WI38 (cell line): Measurements from ENCODE around the gene PDSS2.

Source experiments
- H3K4me3 ChIP-seq: 2 replicates; pipeline ENCODE4 v1.5.1; 2011; ENCODE audit warnings: low read depth, mild to moderate bottlenecking, control low read depth, low read length
- TF ChIP-seq, protein P1 (sequence below): IDR thresholded peaks from 2 replicates; pipeline ENCODE4 v1.5.1; 2012; ENCODE audit warnings: low read depth, mild to moderate bottlenecking, control low read depth, low read length

PDSS2 gene

GRCh38 chr6:107333491-107333890 lies 125.9 kb downstream of the PDSS2 start:
- no peak overlapping the region for H3K4me3 ChIP-seq
- TF ChIP-seq, protein P1, sequence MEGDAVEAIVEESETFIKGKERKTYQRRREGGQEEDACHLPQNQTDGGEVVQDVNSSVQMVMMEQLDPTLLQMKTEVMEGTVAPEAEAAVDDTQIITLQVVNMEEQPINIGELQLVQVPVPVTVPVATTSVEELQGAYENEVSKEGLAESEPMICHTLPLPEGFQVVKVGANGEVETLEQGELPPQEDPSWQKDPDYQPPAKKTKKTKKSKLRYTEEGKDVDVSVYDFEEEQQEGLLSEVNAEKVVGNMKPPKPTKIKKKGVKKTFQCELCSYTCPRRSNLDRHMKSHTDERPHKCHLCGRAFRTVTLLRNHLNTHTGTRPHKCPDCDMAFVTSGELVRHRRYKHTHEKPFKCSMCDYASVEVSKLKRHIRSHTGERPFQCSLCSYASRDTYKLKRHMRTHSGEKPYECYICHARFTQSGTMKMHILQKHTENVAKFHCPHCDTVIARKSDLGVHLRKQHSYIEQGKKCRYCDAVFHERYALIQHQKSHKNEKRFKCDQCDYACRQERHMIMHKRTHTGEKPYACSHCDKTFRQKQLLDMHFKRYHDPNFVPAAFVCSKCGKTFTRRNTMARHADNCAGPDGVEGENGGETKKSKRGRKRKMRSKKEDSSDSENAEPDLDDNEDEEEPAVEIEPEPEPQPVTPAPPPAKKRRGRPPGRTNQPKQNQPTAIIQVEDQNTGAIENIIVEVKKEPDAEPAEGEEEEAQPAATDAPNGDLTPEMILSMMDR = no peak

DNA sequence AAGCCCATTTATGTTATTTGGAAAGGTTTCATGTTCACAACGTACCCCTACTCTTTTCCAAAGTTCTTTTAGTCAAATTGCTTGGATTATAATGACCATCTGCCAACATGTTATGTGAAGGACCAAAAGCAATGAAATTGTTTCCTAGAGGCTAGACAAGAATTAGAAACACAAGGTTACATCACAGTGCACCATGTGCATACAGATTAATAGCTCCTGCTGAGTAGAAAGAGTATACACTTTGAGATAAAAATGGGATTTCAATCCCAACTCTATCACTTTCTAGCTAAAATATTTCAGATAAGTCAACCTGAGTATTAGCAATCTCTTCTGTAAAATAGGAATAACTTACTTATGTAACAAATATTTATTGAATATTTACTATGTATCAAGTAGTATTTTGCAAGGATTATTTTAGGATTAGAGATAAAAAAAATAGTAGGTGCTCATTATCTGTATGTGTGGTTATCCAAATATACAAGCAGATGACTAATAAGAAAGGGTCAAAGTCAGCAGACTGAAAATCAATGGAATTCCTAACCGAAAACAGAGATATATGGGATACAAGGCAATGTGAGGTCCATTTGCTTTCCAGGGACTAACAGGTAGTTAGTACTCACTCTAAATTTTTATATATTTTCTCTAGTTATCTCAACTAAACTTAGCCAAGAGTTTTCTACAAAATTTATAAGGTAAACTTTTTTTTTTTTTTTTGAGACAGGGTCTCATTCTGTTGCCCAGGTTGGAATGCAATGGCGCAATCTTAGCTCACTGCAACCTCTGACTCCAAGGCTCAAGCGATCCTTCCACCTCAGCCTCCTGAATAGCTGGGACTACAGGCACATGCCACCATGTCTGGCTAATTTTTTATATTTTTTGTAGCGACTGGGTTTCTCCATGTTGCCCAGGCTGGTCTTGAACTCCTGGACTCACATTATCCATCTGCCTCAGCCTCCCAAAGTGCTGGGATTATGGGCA lies 127.7 kb downstream of the PDSS2 start:
- TF ChIP-seq, protein P1 = no peak

DNA sequence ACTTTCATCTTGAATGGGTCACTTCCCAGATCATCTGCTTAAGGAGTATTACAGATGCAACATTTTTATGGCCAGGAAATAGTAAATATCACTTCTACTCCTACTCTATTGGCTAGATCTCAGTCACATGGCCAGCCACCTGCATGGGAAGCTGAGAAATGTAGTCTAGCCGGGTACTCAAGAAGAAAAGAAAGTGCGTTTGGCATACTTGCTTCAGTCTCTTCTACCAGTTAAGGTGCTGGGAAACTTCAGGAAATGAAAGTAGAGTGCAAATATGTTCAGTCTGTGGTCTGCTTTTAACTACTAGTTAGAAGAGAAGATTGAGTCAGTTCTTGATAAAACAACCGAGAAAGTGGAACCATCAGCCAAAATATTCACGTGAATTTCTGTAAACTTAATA lies 129.2 kb downstream of the PDSS2 start:
- TF ChIP-seq, protein P1 = no peak

More for the DNA sequence above, 127.7 kb downstream of the PDSS2 start:
- H3K4me3 ChIP-seq = no peak overlapping the region

DNA sequence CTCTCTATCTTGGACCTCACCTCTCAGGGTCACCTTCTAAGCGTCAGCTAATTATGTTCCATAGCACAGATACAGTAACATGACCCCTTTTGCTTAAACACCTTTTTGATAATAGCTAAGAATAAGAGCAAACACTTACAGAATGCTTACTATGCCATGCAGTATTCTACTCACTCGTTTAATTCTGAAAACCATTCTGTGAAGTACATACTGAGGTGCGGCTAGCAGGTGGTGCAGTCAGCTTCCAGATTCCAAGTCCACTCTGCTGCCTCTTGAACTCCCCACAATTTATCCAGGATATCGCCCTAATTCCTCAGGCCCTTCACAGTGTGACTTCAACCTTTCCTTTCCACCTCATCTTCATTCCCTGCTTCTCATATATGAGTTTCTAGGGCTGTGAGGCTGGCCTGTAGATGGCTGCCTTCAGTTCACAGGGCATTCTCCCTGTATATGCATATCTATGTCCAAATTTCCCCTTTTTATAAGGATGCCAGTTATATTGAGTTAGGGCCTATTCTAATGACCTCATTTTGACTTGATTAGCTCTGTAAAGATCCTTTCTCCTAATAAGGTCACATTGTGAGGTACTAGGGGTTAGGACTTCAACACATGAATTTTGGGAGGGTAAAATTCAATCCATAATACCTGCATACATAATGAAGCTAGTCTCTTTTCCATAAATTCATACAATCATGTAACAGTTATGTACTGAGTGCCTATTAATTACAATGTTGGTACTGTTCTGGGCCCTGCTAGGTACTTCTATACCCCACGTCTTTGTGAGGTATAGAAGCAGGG lies 130.1 kb downstream of the PDSS2 start:
- H3K4me3 ChIP-seq = no peak overlapping the region
- TF ChIP-seq, protein P1 = no peak

More for the DNA sequence above, 129.2 kb downstream of the PDSS2 start:
- H3K4me3 ChIP-seq = no peak overlapping the region

DNA sequence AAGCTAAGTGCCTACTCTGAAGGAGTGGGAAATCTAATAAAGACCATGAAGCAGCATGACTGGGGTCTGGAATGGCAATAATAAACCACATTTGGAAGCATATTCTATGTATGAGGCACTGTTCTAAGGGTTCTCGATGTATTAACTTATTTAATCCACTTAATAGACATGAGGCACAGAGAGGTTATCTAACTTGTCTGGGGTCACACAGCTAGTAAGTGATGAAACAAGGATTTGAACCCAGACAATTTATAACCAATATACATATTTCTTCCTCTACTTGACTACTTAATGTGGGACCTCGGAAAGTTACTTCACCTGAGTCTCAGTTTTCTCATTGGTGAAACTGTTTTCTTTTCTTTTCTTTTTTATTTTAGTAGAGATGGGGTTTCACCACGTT lies 131.3 kb downstream of the PDSS2 start:
- no peak overlapping the region for H3K4me3 ChIP-seq
- TF ChIP-seq, protein P1 = no peak

GRCh38 chr6:107323133-107323785 lies 136.1 kb downstream of the PDSS2 start:
- TF ChIP-seq, protein P1 = no peak
- no peak overlapping the region for H3K4me3 ChIP-seq
